Right forelimb (tissue), 1 donor: Measurements from ENCODE around the gene B3GNT3.

Experiments
- DNase-seq: peaks from one replicate; pipeline ENCODE4 v3.0.0-alpha.2; 2018

Gene B3GNT3

GRCh38 chr19:17835182-17836006, 40.5 kb downstream of the B3GNT3 start:
- DNase-seq: no peak

- no peak for DNase-seq
Observed at GRCh38 chr19:17836530-17836929, 41.6 kb downstream of the B3GNT3 start.

DNA sequence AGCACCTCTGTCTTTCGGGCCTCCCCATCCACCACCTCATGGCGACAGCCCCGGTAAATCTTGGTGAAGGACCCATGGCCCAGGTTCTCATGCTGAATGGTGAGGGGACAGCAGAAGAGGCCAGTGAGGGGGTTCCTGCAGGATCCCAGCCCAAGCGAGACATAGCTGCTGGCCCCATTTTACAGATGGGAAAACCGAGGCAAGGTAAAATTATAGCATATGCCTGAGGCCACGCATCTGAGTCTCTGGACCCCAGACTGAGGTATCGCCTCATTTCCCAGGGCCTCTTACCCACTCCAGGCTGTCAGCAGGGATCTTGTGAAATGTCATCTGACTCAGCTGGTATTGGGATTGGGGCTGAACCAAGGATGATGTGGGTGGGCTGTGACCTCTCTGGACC, 43.0 kb downstream of the B3GNT3 start:
- DNase-seq: no peak

GRCh38 chr19:17840019-17840418, 45.1 kb downstream of the B3GNT3 start:
- no peak for DNase-seq

DNA sequence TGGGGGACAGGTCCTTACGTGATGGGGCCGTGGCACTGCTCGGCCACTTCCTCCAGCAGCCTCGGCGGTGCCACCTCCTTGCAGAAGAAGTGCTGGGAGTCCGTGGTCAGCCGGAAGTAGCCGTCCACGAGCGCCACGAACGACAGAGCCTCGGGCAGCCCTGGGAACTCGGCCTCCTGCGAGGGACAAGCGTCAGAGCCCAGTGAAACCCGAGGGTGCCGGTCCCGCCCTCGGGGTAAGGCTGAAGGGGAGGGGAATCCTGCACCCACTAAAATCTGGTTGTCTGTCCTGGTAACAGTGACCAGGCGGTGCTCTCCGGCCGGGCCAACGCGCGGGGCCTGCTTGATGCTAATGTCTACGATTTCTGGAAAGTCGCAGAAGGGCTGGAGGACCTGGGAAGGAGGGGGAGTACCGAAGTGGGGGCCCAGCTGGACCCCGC, 46.5 kb downstream of the B3GNT3 start:
- DNase-seq: no peak

DNA sequence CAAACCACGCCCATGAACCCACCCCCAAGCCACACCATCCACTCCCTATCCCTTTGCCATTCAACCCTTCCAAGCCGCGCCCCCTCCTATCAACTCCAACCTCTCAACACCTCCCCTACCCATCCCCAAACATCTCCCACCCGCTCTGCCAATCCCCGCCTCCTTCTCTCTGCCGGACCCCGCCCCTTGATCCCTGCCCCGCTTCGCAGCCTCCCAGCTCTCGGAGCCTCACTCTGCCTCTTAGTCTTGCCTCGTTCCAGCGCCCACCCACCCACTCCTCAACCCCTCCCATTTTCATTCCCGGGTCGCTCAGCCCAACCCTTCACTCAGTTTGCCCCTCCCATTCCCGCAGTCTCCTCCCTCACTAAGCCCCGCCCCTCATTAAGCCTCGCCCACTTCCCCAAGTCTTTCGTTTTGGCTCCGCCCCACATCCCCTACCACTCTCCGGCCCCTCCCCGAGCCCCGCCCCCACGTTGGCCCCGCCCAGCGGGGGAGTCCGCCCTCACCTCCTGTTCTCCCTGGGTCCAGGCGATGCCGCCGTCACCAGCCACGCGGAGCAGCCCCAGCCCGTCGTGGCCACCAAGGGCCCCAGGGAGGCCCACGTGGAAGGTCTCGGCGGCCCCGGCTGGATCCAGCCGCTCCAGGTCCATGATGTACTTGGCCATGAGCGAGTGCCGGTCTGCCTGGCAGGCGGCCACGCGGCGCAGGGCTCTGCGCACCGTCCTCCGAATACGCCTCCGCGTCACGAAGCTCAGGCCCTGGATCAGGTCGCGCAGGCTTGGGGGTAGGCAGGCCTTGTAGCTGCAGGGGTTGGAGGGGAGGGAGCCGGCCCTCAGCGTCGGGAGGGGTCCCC, 47.1 kb downstream of the B3GNT3 start:
- peak; percentile 93 for DNase-seq

- no peak for DNase-seq
Observed at GRCh38 chr19:17842663-17843291, 47.8 kb downstream of the B3GNT3 start.

DNA sequence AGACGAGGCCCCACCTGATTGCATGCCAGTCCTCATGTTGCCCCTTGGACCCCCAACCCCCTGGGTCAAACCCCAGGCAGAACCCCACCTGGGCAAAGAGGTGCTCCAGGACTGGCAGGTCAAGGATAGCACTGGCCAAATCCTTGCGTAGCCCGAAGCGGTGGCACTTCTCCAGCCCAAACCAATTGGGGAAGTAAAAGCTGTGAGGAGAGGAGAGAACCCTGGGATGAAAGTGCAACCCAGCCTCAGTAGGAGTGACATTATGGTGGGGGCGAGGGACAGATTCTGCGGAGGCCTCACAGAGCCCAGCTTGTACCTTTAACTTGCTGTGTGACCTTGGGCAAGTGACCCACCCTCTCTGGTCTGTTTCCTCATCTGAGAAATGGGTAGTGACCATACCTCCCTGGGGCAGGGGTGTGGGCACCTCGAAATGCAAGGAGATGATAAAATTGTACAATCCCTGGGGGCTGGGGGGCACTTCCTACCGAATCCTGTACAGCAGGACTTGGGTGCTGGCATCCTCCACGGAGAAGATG, 48.4 kb downstream of the B3GNT3 start:
- no peak for DNase-seq

- DNase-seq: no peak
Observed at GRCh38 chr19:17843908-17844490, 49.1 kb downstream of the B3GNT3 start.

DNA sequence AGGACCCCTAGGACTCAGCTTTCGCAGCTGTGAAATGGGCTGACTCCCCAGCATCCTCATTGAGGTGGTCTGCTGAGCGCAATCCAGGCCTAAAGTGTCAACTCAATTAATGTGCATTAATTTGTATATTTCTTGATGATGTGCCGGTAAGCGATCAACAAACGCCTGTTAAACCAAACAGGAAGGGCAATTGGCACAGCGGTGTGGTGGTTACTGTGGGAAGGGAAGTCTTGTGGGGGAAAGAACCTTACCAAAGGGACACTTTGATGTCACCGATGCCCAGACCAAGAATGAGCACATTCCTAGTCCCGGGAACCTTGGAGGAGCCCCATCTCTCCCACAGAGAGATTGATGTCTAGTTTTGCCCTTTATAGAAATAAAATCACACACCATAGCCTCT, 51.2 kb downstream of the B3GNT3 start:
- DNase-seq: no peak

- peak; percentile 92 for DNase-seq
Observed at GRCh38 chr19:17847538-17848366, 52.8 kb downstream of the B3GNT3 start, which contains the start of gene JAK3. Gene JAK3 (minus strand): TSS chr19:17847982. CDS start chr19:17844417, 3,565 bp downstream.

- DNase-seq: no peak
Observed at GRCh38 chr19:17848595-17849292, 53.8 kb downstream of the B3GNT3 start.

GRCh38 chr19:17854061-17854460, 59.1 kb downstream of the B3GNT3 start:
- DNase-seq: no peak

DNA sequence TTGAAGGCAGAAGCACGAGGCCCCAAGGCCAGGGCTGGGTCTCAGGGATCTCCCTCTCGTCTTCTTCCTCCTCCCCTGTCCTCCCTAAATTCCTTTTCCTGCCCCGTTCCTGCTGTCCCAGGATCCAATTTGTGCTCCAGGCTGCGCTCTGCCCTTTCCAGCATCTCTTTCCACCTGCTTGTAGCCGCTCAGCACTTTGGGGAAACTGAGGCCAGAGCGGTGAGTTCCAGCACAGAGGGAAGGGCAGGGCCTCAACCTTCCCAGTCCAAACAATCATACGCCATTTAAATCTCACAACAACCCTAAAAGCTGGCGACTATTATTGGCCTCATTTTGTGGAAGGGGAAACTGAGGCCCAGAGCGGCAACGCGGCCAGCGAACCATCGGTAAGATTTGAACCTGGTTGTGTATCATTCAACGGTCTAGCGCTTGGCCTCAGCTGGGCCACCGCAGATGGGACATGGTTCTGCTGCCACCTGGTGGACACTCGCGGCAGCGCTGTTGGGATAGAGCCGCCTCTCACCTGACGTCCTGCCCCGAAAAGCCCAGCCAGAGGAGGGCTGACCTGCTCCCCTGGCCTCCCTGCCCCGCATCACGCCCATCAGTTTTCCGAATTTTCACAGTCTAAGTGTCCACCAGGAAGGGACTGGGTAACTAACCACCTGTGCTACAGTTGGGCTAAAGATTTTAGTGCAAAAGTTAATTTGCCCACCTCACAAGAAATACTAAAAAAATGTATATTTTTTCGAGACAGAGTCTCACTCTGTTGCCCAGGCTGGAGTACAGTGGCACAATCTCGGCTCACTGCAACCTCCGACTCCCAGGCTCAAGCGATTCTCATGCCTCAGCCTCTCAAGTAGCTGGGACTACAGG, 60.6 kb downstream of the B3GNT3 start:
- DNase-seq: peak; percentile 92

GRCh38 chr19:17859533-17860330, 64.8 kb downstream of the B3GNT3 start, which contains the start of gene RPL18A:
Gene RPL18A (plus strand): TSS chr19:17859910. CDS start chr19:17859957, 47 bp downstream.
- DNase-seq: peak; percentile 98

DNA sequence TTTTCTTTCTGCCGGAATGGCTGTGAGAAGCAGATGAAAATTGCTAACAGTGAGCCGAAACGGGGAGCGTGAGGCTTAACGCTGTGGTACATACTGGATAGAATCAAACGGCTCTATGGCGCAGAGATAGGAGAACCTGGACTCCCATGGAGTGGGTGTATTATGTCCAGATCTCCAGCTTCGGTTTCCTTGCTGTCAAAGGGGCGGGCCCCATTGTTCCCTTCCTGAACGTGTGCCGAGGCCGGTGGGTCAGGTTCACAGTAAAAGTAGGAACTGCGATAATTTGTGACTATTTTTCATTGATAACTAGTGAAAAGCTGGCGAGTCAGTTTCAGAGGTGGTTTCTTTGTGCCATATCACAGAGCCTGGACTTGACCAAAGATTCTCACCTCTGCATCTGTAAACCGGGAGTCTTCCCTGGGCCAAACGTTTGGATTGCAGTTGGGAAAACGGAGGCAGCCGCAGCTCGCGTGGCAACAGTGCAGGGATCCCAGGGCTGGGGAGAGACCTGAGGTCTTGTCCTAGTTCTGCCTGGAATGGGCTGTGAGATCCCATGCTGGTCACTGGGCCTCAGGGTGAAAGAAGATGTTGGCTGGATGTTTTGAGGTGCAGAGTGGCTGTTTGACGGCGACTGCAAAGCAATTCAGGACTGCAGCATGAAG, 65.5 kb downstream of the B3GNT3 start:
- DNase-seq: no peak

DNA sequence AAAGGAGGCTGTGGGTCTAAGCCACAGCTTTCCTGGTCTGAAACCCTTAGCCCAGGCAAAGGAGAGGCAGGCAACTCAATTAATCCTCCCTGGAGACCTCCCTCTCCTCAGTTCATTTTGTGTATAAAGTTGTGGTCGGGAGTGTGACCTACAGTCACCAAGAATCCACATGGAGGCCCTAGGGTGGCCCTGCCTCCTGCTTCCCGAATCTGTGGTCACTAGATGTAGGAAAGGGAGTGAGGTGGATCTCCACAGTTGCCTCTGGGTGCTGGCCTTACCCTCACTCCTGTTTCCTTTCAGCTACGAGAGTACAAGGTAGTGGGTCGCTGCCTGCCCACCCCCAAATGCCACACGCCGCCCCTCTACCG, 66.0 kb downstream of the B3GNT3 start:
- DNase-seq: no peak
